MV-4-11 (cell line): ENCODE results near the gene KEL.

Source experiments
- DNase-seq: peaks from one replicate; lab custom pipeline; 2025; lab: John Stamatoyannopoulos, UW

The KEL gene

DNA sequence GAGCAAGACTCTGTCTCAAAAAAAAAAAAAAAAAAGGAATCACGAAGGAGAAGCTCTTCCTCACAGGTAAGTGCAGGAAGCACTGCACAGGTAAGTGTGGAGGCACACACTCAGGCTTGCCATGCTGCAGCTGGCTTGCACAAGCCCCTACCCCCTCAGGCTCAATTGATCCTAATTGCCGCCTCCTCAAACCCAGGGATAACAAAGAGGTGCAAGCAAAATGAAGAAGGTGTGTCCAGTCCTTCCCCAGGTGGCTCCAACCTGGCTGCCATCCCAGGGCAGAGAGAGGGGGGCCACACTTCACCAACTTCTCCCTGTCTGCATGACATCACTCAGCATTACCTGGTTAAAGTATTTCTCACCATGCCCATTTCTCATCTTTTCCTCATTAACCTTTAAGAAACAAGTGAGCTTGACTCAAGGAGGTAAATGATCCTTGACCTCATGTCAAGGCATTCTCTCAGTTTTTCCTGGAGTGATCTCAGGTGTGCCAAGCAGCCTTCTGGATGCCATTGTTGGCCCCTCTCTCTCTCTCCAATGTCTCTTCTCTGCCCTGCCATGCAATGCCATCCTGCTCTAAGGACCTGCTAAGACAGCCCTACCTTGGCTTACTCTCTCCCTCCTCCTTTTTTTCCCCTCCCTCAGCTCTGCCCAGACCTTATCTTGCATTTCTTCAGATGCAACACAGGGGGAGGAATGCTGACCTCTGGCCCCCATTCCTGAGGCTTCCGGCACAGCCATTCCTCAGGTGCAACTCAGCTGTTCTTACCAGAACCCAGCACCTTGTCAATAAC lies 63.6 kb downstream of the KEL start:
- no peak for DNase-seq

DNA sequence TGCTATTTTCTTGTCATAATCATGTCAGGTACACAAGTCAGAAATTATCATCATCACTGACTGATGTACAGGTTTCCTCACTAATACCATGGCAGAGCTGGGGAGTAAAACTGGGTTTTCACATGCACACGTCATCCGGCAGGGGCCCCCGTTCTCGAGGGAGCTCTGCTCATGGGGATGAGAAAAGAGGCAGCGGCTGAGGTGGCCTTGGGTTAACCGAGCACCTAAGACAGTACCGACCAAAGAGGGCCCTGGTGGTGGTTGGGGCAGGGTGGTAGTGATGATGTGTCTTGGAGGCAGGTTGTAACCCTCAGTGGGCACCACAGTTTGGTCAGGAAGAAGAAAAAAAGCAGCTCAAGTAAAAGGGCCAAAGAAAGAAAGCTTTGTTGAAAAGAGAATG lies 64.5 kb downstream of the KEL start:
- no peak for DNase-seq

- DNase-seq, result no peak
Measured at GRCh38 chr7:142896741-142897379, 65.3 kb downstream of the KEL start.

- no peak for DNase-seq
Measured at GRCh38 chr7:142896151-142896550, 66.0 kb downstream of the KEL start.

GRCh38 chr7:142894985-142895593 lies 67.1 kb downstream of the KEL start:
- DNase-seq, result no peak

DNA sequence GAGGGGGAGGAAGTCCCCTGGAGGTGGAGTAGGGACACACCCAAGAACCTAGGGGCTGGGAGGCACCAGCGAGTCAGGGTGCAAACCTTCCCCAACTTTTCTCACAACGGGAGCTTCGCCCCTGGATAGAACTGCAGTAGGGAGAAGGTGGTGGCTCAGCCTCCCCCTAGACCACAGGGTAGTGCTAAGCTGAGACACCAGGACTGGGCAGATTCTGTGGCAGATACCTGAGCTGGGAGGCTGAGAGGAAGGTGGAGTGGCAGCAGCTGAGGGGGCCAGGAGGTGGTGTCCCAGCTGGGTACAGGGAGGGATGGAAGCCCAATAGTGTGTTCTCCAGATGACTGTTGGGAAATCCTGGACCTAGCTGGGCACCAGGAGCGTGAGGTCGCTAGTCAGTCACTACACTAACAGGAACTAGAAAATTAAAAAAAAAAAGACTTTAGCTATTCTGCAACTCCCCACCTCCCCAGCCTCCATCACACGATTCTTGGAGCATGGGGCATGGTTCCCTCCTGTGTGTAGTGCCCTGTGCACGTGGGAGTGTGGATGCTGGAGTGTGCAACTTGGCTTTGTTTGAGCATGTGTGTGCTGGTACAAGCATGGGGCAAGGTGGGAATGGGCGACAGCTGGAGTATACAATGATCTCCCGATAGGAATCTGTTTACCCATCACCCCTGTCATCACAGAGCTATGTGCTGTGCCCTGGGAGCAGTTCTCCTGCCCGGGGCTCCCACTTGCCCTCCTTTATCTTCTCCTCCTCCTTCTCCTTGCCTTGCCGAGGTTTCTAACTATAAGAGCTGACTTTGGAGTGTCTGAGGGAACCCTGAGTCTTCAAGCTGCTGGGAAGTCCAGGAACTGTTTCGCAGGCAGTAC lies 67.8 kb downstream of the KEL start:
- DNase-seq, result no peak

- no peak for DNase-seq
Measured at GRCh38 chr7:142892951-142893350, 69.2 kb downstream of the KEL start.

DNA sequence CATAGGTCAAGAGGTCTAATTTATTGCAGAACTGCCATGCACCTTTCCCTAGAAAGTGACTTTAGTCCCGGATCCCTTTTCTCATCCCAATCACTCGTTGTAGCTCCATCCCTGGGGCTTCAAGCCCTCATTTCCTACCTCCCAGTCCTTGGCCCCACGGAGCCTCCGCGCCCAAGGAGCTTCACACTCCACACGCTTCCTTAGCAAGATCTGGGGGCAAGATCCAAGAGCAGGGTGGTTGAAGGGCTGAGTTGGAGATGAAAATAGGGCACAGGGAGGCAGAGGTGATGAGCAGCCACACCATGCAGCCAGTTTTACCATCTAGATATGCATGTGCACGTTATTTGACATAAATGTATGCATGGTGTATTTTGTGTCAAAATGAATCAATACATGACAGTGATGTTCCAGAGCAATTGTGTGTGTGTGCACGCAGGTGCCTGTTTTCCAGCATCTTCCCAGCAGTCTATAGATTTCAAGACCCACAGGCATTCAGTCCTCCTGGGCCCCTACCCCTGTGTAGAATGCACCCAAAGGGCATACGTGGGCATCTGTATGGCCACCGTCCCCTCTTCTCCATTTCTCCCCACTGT lies 70.6 kb downstream of the KEL start:
- no peak for DNase-seq
